OCI-LY7 (cell line): Measurements from ENCODE around the gene SCML2.

Source experiments
- EZH2phosphoT487 ChIP-seq: fragments of 200-600 bp; sonication (generic); IDR thresholded peaks from 2 replicates; pipeline ENCODE4 v1.6.1; 2018; ENCODE audit warnings: low read depth, borderline replicate concordance, mild to moderate bottlenecking, mixed run types, antibody characterized with exemption, low read length, moderate library complexity, mixed read lengths
- TF ChIP-seq, protein P1 (sequence below): fragments of 200-600 bp; sonication (generic); conservative IDR thresholded peaks from 2 replicates; pipeline ENCODE4 v1.5.1; 2014; ENCODE audit warnings: mild to moderate bottlenecking, antibody characterized with exemption, low read length, moderate library complexity, mixed read lengths

- TF ChIP-seq, protein P1, sequence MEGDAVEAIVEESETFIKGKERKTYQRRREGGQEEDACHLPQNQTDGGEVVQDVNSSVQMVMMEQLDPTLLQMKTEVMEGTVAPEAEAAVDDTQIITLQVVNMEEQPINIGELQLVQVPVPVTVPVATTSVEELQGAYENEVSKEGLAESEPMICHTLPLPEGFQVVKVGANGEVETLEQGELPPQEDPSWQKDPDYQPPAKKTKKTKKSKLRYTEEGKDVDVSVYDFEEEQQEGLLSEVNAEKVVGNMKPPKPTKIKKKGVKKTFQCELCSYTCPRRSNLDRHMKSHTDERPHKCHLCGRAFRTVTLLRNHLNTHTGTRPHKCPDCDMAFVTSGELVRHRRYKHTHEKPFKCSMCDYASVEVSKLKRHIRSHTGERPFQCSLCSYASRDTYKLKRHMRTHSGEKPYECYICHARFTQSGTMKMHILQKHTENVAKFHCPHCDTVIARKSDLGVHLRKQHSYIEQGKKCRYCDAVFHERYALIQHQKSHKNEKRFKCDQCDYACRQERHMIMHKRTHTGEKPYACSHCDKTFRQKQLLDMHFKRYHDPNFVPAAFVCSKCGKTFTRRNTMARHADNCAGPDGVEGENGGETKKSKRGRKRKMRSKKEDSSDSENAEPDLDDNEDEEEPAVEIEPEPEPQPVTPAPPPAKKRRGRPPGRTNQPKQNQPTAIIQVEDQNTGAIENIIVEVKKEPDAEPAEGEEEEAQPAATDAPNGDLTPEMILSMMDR, result no peak
- no peak for TF ChIP-seq EZH2phosphoT487
Observed at GRCh38 chrX:18368402-18368801, 13.9 kb upstream of the SCML2 start.
